ENCODE results near the gene GNAQ.

The GNAQ gene

GRCh38 chr9:77810637-77811119 is 220.9 kb downstream of the GNAQ start:
- H3F3A ChIP-seq (ENCODE audit: control insufficient read depth, insufficient read depth) = no peaks in the 10 kb centered on the region
- TF ChIP-seq EZH2phosphoT487 (IDR thresholded peaks at IDR 0.05; ENCODE audit: borderline replicate concordance, low read length) (no peak), CTCF (IDR thresholded peaks at IDR 0.05; ENCODE audit: low read depth, low read length, poor library complexity, severe bottlenecking) (no peak)
- H3K36me3 ChIP-seq (ENCODE audit: control insufficient read depth, low read length) = no peaks in the 10 kb centered on the region
- H3K4me2 ChIP-seq (ENCODE audit: low read length) = no peak overlapping the region
- no peaks in the 10 kb centered on the region for H4K20me1 ChIP-seq (ENCODE audit: control insufficient read depth, insufficient read depth, low read depth, low read length)
- no peaks in the 10 kb centered on the region for H3K79me2 ChIP-seq (ENCODE audit: control insufficient read depth, low read length)
- no peak overlapping the region for H3K27ac ChIP-seq (ENCODE audit: low read depth, low read length)
- no peaks in the 10 kb centered on the region for H3K27me3 ChIP-seq (ENCODE audit: control insufficient read depth, low read length)
- no peaks in the 10 kb centered on the region for H3K9me3 ChIP-seq (ENCODE audit: control insufficient read depth, insufficient read depth, low read length)
- H3K9me2 ChIP-seq (replicated peaks; ENCODE audit: control insufficient read depth, low read length) = no peaks in the 10 kb centered on the region
- H3K4me1 ChIP-seq (ENCODE audit: control insufficient read depth, low read length) = no peaks in the 10 kb centered on the region
- H3K4me3 ChIP-seq (ENCODE audit: low read length) = no peak overlapping the region

GRCh38 chr9:77810047-77810446 is 221.6 kb downstream of the GNAQ start:
- Histone ChIP-seq H3F3A (ENCODE audit: control insufficient read depth, insufficient read depth) (no peaks in the 10 kb centered on the region), H3K4me3 (ENCODE audit: low read length) (no peak overlapping the region), H3K79me2 (ENCODE audit: control insufficient read depth, low read length) (no peaks in the 10 kb centered on the region), H3K4me2 (ENCODE audit: low read length) (no peak overlapping the region), H3K4me1 (ENCODE audit: control insufficient read depth, low read length) (no peaks in the 10 kb centered on the region), H3K36me3 (ENCODE audit: control insufficient read depth, low read length) (no peaks in the 10 kb centered on the region), H3K9me2 (replicated peaks; ENCODE audit: control insufficient read depth, low read length) (no peaks in the 10 kb centered on the region), H3K9me3 (ENCODE audit: control insufficient read depth, insufficient read depth, low read length) (no peaks in the 10 kb centered on the region), H4K20me1 (ENCODE audit: control insufficient read depth, insufficient read depth, low read depth, low read length) (no peaks in the 10 kb centered on the region), H3K27ac (ENCODE audit: low read depth, low read length) (no peak overlapping the region), H3K27me3 (ENCODE audit: control insufficient read depth, low read length) (no peaks in the 10 kb centered on the region)
- TF ChIP-seq EZH2phosphoT487 (IDR thresholded peaks at IDR 0.05; ENCODE audit: borderline replicate concordance, low read length) = no peak
- no peak for TF ChIP-seq CTCF (IDR thresholded peaks at IDR 0.05; ENCODE audit: low read depth, low read length, poor library complexity, severe bottlenecking)

- Histone ChIP-seq H3K4me2 (ENCODE audit: low read length) (no peak overlapping the region), H3K27me3 (ENCODE audit: control insufficient read depth, low read length) (no peaks in the 10 kb centered on the region), H3K9me3 (ENCODE audit: control insufficient read depth, insufficient read depth, low read length) (no peaks in the 10 kb centered on the region), H3K36me3 (ENCODE audit: control insufficient read depth, low read length) (no peaks in the 10 kb centered on the region), H3K9me2 (replicated peaks; ENCODE audit: control insufficient read depth, low read length) (no peaks in the 10 kb centered on the region), H4K20me1 (ENCODE audit: control insufficient read depth, insufficient read depth, low read depth, low read length) (no peaks in the 10 kb centered on the region), H3K4me1 (ENCODE audit: control insufficient read depth, low read length) (no peaks in the 10 kb centered on the region), H3K79me2 (ENCODE audit: control insufficient read depth, low read length) (no peaks in the 10 kb centered on the region), H3F3A (ENCODE audit: control insufficient read depth, insufficient read depth) (no peaks in the 10 kb centered on the region), H3K4me3 (ENCODE audit: low read length) (no peak overlapping the region), H3K27ac (ENCODE audit: low read depth, low read length) (no peak overlapping the region)
- TF ChIP-seq EZH2phosphoT487 (IDR thresholded peaks at IDR 0.05; ENCODE audit: borderline replicate concordance, low read length) (no peak), CTCF (IDR thresholded peaks at IDR 0.05; ENCODE audit: low read depth, low read length, poor library complexity, severe bottlenecking) (no peak)
Measured at GRCh38 chr9:77809552-77809951, 222.1 kb downstream of the GNAQ start.

- Histone ChIP-seq H3K4me2 (ENCODE audit: low read length) (no peak overlapping the region), H3K9me2 (replicated peaks; ENCODE audit: control insufficient read depth, low read length) (no peaks in the 10 kb centered on the region), H3K4me3 (ENCODE audit: low read length) (no peak overlapping the region), H3K36me3 (ENCODE audit: control insufficient read depth, low read length) (no peaks in the 10 kb centered on the region), H3F3A (ENCODE audit: control insufficient read depth, insufficient read depth) (no peaks in the 10 kb centered on the region), H3K4me1 (ENCODE audit: control insufficient read depth, low read length) (no peaks in the 10 kb centered on the region), H3K9me3 (ENCODE audit: control insufficient read depth, insufficient read depth, low read length) (no peaks in the 10 kb centered on the region), H3K27ac (ENCODE audit: low read depth, low read length) (no peak overlapping the region), H4K20me1 (ENCODE audit: control insufficient read depth, insufficient read depth, low read depth, low read length) (no peaks in the 10 kb centered on the region), H3K27me3 (ENCODE audit: control insufficient read depth, low read length) (no peaks in the 10 kb centered on the region), H3K79me2 (ENCODE audit: control insufficient read depth, low read length) (no peaks in the 10 kb centered on the region)
- TF ChIP-seq CTCF (IDR thresholded peaks at IDR 0.05; ENCODE audit: low read depth, low read length, poor library complexity, severe bottlenecking) = no peak
- no peak for TF ChIP-seq EZH2phosphoT487 (IDR thresholded peaks at IDR 0.05; ENCODE audit: borderline replicate concordance, low read length)
Measured at GRCh38 chr9:77808751-77809081, 222.9 kb downstream of the GNAQ start.

All from DOHH2 (cell line).